Fibroblast of gingiva (primary cell): ENCODE results near the gene RASGEF1B.
A peak's percentile ranks its signal among the peaks of the same experiment; 100 is the strongest.
"Not testable (repeated sequence)": the region's sequence is repeated elsewhere in the genome, so short reads cannot be mapped to it uniquely, and the experiment has no call there.

Source experiments
- DNase-seq: peaks from one replicate; pipeline ENCODE4 v3.0.0-alpha.2; 2011; ENCODE audit warnings: low read depth

The RASGEF1B gene

DNA sequence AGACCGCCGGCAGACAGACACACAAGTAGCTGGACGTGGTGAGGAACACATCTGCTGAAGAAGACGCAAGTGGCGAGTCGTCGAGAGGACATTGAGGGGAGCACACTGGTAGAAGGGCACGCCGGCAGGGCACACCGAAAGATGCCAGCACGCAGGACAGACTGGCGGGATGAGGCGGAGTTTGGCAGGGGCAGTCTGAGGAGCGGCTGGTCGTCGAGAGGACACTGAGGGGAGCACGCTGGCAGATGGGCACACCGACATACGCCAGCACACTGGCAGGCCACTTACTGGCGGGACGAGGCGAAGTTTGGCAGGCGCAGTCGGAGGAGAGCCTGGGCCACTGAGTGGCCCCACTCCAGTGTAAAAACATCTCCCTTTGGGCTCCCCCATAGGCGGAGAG, 42.1 kb downstream of the RASGEF1B start:
- DNase-seq: no peak

DNA sequence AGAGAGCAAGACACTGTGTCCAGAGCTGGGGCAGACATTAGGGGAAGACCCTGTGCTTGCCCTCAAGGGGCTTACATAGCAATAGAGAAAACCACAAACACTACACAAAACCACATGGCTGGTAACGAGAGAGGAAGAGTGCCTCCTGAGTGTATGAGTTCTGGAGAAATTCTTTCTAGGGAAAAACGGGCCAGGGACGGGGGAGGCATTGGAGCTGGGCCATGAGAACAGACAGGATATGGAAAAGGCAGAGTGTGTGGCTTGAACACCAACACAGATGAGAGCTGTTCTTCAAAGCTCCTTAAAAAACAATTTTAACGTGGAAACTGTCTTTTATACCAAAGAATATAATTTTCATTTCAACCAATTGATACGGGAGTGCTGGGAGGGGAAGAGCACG, 42.7 kb downstream of the RASGEF1B start:
- DNase-seq: no peak

DNA sequence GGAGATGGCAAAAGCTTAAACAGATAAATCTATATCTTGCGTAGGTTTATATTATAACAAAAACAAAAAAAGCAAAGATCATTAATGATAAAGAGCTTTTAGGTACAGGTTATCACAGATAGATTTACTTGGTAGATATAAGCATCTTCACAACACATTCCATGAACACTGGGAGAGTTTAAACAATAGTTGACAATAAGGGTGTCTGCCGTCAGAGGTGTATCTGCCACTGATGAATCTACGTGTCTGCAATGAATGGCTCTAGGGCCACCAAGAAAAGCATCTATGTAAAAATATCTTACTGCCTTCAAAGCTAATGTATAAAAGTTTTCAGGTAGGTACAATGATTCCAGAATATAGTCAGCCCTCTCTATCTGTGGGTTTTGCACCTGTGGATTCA, 43.7 kb downstream of the RASGEF1B start:
- DNase-seq: no peak

DNA sequence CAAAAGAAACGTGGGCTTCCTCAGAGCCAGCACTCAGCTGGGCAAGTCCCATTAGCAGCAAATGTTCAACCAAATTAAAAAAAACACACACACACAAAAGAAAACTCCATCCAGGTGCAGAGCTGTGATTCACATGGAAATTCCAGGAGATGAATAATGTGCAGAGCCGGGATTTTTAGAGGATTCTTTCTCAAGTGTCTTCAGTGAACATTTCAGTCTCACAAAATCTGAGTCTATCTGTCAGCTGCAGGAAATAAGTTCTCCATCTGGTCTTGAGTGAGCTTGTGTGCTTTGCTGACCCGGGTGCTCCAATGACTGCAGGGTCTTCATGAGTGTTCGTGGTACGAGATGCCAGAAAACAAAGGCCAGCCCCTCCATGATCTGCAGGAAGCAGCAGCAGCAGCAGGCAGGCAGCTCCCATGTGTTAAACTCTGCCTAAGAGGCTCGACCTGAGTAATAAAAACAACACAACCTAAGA, 44.3 kb downstream of the RASGEF1B start:
- no peak for DNase-seq

DNA sequence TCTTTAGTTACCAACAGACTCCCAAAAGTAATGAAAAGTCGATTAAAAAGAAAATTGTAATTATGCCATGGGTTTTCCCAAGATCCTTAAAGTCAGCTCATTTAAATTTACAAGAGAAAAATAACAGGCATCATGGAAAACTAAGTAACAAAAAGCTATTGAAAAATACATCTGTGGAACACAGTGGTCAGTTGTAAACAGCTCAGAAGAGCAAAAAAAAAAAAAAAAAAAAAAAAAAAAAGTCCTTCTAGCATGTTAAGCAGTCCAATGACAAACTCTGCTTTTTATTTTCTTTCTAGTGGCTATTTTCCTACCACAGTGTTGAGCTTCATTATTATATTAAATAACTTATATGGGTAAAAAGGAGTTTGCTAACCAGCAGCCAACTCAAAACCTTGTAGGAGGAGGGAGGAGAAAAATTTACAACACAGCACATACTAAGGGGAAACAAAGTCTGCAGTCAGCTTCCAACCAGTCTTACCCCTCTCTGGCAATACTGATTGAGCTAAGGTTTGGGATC, 44.9 kb downstream of the RASGEF1B start:
- no peak for DNase-seq

DNA sequence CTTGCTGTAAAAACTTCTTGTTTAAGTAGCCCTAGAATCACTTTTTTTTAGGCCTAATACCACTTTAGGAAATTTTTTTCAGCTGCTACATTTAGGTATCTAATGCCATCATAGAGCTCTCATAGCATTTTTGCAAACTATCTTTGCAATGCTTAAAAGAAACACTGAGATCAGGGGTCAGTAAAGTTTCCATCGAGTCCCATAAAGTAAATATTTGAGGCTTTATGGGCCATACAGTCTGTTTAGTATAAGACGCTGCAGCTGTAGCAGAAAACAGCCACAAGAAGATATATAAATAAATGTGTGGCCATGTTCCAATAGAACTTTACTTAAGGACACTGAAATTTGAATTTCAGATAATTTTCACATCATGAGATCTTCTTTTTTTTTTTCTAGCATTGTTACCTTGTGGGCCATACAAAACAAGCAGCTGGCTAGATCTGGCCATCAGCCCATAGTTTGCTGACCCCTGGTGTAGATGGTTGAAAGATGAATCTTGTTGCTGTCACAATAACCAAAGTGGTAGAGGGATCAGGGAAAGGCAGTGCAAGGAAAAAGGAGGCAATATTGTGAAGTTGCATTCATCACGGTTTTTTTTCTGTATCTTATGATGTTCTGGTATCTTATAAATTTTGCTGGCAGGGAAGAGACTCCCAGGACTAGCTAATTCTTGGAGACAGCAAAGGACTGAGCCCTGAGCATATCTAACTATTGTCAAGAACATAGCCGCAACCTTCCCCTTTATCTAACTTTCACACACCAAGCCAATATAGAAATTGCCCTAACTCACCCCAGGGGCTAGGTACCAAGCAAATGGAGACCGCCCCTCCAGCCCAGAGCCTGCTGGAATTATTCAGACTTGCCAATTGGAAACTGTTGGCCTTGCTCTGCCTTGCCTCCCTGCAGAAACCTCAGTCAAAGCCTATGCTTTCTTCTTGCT, 46.6 kb downstream of the RASGEF1B start:
- DNase-seq: no peak

DNA sequence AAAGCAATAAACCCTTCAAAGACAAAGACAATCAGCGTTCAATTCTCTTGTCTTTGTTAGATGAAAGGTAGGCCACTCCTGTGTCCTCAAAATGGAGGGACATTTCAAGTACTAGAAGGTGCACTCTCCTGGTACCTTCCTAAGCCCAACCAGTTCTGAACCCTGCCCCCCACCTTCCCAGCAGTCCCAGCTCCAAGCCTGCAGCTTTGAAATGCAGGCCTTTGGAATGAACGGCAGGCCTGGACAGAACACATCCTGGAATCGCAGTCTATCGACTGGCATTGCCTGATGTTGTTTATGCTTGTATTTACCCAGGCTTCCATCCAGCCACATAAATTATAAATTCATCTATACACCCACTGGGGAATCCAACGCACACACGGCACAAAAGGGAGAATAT, 47.4 kb downstream of the RASGEF1B start:
- no peak for DNase-seq

DNA sequence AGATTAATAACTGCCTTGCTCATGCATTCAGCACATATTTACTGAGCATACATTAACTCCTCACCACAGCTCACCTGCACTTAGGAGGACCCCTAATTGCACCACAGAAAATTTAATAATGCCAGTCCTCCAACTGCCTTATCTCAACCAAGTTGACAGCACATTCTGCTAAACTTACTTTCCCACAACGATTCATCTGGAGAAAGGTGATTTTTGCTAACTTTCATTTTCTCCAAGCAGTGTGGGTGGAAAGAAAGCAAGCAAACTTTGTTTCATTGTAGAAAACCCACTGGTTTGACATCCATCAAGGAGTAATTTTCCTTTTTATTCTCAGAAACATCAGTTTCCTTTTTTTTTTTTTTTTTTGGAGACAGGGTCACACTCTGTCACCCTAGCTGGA, 49.1 kb downstream of the RASGEF1B start:
- DNase-seq: no peak

DNA sequence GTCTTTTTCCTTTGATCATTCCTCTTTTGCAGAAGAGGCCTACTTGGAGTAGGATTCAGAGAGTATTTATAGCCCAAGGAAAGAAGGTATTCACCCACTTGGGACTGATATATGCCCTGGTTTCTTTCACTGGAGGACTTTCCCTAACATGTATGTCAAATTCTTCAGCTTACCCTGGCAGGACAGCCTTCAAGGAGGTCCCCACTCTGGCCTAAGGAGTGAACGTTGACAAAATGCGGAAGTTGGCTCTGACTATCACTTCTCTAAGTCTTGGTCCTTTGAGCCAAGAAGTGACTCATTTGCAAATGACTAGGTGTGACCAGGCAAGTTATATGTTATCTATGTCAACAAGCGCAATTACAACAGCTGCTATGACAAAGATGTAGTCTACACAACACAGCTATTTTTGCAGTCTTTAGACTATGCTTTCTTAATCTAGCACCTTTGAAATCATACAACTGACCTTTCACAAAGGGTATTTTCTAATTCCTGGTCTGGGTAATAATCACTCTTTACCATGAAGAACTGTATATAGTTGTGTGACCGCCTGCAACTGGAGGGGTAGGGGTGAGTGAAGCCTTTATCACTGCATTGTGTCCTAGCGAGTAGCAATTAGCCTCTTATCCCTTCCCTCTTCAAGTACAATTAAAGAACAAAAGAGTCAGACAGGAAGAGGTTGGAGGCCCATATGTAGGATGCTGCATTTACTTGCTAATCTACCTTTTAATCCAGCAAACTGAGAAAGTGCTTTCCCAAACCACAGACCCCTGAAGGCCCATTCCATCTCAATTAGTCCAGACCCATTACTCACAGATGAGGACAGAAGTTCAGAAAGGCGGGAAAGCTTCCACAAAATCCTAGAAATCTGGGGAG, 50.1 kb downstream of the RASGEF1B start:
- DNase-seq: no peak

DNA sequence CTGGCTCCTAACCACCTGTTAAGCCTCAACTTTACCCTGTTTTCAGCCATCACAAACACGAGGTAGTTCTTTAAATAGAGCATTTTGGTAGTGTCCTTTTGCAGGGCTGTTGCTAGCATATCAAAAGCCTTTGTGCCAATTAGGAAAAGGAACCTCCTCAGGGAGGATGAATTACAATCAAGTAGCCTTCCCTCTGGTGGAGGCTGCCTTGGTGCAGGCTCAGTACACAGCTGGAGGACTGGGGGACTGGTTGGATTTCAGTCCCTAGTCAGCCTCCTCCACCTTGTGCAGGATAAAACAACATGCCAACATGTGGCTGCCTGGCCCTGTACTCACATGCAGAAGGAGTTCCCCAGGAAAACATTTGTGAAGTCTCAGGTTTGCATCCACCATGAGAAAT, 53.1 kb downstream of the RASGEF1B start:
- DNase-seq: no peak

DNA sequence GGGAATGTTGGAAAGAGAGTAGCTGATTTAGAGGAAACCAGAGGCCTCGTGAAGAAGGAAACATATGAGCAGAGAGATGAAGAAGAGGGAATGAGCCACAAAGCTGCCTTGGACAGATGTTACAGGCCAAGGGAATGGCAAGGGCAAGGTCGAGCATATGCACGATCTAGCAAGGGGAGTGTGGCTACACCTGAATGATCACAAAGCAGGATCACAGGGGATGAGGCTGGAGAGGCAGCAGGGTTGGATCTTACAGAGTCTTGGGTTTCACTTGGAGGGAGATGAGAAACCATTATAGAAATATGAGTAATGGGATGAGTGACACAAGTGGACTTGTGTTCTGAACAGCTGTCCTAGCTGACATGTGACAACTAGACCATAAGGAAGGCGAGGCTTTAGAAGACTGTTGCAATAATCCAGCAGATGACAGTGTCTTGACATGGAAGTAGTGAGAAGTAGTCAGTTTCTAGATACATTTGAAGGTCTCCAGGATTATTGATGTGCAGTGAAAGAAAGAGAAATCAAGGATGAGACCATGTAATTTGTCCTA, 58.7 kb downstream of the RASGEF1B start:
- no peak for DNase-seq

DNA sequence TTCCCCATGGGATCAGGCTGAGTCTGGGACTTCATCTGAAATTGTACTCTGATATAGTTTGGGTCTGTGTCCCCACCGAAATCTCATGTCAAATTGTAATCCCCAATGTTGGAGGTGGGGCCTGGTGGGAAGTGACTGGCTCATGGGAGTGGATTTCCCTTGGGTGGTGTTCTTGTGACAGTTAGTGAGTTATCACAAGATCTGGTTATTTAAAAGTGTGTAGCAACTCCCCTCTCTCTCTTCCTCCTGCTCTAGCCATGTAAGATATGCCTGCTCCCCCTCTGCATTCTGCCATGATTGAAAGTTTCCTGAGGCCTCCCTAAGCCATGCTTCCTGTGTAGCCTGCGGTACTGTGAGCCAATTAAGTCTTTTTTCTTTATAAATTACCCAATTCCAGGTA, 61.0 kb downstream of the RASGEF1B start:
- DNase-seq: no peak

DNA sequence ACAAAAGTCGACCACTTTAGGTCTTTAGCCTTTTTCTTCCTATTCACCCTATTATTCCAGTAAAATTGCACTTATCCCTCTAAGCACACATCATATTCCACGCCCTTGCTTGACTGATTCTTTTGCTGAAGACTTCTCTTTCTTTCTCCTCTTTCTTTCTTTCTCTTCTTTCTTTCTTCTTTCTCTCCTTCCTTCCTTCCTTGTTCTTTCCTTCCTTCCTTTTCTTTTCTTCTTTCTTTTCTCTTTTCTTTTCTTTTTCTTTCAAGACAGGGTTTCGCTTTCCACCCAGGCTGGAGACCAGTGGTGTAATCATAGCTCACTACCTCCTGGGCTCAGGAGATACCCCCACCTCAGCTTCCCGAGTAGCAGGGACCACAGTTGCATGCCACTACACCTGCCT, 61.9 kb downstream of the RASGEF1B start:
- DNase-seq: no peak

DNA sequence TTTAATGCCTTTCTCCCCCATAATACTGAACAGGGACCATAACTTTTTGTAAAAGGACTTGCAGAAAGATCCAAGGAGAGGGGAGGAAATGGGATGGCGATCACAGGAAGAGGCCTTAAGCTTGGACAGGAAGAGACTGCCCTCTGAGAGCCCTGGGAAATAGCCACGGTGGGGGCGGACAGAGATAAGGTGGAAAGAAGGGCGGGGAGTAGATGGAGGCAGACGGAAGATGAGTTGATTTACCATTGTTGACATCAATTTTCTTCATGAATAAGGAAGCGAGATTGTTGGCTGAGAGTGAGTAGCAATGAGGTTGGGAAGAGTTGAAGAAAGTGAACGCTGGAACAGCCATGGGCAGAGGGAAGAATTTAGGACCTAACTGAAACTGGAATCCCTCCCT, 63.4 kb downstream of the RASGEF1B start:
- no peak for DNase-seq

DNA sequence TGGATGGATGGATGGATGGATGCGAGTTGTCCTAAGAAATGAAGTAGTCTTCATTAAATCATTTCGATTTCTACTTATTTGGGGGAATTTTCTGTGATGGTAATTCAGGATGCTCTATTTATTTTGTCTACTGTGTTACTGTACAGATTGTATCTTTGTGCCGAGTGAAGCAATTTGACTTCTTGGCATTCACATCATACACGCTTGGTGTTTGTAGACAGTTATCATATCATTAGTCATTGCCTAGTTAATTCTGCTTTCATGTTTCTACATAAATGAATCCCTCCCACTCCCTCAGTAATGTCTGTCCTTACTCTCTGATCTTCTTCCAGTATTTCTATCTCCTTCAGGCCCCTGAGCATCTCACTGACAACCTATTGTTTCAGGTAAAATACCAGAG, 64.0 kb downstream of the RASGEF1B start:
- no peak for DNase-seq

DNA sequence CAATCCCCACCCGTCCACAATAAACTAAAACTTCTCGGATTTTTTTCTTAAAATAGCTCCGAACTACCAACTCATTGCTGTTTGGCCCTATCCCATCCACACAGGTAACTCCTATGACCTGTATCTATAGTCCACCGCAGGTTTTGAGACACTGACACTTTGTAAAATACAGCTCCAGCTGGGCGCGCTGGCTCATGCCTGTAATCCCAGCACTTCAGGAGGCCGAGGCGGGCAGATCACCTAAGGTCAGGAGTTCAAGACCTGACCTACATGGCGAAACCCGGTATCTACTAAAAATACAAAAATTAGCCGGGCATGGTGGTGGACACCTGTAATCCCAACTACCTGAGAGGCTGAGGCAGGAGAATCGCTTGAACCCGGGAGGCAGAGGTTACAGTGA, 65.2 kb downstream of the RASGEF1B start:
- DNase-seq: not testable (repeated sequence)

DNA sequence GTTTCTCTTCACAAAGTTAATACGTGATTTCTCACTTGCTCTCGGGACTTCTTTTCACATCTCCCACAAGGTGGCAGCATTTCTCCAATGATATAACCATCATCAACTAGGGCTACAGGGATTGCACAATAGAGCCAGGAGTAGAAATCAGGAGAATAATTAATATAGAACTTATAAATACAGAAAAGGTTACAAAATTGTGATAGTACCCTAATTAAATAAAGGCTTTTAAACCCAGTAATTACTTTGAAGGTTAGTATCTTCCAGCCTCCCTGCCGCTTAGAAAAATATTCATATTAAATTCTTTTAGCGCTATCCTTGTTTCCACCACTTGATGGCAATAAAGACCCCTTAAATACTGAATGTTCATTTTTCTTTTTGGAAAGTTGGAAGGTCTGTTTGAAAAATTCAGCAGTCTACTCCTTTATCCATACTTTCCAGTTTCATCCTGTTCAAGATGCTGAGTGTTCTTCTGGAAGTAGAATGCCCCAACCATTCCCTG, 65.8 kb downstream of the RASGEF1B start:
- peak; percentile 71 for DNase-seq

DNA sequence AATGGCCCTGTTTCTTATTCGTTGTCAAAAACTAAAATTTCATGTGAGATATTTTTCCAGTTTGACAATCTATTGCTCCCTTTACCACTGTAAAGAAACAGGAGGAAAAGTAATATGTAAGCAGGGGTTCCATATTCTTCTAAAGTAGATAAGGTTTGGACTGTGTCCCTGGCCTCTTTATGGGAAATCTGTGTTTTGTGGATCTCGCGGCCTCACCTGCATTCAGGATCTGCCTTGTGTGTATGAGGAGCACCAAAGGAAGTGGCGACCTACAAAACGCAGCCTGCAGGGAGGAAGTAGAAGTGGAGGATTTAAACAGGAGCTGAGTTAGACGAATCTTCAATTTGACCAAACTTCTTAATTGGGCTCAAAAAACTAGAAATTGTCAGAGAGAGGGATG, 67.0 kb downstream of the RASGEF1B start:
- DNase-seq: no peak

DNA sequence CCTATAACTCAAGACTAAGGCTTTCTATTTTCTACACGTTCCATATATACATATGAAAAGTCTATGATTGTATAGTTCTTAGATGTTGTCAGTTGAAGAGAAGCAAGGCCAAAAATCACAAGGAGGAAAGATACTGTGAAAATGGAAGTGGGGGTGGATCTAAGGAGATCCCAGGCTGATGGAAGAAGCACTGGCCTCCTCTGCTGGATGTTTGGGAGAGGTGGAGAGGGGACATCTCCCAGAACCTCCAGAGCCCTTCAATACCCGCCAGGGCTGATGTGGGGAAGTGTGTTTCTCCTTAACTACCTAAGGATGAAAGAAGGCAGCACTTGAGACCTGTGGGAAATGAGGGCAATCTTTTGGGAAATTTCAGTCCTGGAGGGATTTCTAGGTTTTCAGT, 67.4 kb downstream of the RASGEF1B start:
- no peak for DNase-seq

DNA sequence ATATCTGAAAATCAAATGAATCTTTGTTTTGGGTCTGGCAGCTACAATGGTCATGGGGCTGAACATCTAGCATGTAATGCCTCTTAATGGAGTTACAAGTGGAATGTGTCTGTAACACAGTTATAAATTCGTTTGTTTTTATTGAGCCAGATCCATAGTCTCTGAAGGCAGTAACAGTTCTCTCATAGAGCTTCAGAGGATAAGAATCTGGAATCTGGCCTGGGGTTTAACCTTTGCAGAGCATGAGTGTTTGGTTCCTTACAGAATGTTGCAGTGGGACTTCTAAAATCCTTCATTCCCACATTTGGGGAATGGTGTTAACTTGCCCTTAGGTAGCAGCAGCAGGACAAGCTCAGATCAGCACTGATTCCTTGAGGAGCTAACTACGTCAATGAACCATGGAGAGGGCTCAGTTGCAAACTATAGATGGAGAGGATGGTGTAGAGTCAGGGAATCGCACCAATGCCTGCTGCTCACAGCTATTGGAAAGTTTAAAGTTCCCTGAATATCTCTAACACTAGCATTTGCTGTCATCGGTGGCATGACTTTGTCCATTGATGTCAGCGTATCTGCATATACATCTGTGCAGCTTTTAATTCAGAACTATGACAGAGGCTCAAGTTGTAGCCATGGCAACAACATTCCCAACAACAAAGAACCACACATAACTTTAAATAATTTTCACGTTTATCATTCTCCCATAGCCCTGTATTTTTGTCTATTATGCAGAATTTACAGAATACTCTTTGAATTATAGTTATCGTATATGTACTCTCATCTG, 72.2 kb downstream of the RASGEF1B start:
- no peak for DNase-seq

DNA sequence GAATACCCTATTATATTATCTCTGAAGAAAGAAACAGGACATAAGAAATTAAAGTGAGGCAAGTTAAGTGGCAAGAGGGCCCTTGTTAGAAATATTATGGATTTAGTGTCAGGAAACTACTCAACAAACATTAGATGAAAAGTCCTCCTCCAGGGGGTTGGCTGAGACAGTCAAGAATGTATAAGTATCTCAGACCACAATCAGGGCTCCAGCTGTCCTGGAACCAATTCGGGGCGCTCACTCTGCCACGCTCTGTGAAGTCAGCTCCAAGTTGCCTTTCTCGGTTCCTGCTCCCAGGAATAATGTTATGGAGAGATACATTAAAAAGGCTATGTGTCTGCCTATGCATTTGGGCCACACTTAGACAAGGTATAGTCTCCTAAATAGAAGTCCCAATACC, 73.3 kb downstream of the RASGEF1B start:
- DNase-seq: no peak
